ENCODE measurements around the gene PIGM. TPM values are rescaled to one million over a fixed set of nuclear protein-coding genes. Genes with fewer than 3 reads are reported as not detected.

Gene PIGM
- polyA plus RNA-seq, 1 experiment: 6.6 TPM

- Histone ChIP-seq H3K27ac (ENCODE audit: low read depth, low read length) (no peak overlapping the region), H3K9me3 (ENCODE audit: control insufficient read depth, insufficient read depth, low read length) (no peaks in the 10 kb centered on the region), H3K27me3 (ENCODE audit: control insufficient read depth, insufficient read depth, low read length) (peaks cover 23% of the 10 kb centered on the region), H3K4me3 (ENCODE audit: low read depth, low read length) (no peak overlapping the region)
- ChIA-PET CTCF (interaction anchor here (5.0 kb wide), 1 partner anchor 21 kb away, joined by 38 read pairs; no protein-coding TSS in a partner anchor), POLR2A (no interaction called here)
- no peak for DNase-seq (ENCODE audit: low read depth, low spot score)
- TF ChIP-seq, protein P1, sequence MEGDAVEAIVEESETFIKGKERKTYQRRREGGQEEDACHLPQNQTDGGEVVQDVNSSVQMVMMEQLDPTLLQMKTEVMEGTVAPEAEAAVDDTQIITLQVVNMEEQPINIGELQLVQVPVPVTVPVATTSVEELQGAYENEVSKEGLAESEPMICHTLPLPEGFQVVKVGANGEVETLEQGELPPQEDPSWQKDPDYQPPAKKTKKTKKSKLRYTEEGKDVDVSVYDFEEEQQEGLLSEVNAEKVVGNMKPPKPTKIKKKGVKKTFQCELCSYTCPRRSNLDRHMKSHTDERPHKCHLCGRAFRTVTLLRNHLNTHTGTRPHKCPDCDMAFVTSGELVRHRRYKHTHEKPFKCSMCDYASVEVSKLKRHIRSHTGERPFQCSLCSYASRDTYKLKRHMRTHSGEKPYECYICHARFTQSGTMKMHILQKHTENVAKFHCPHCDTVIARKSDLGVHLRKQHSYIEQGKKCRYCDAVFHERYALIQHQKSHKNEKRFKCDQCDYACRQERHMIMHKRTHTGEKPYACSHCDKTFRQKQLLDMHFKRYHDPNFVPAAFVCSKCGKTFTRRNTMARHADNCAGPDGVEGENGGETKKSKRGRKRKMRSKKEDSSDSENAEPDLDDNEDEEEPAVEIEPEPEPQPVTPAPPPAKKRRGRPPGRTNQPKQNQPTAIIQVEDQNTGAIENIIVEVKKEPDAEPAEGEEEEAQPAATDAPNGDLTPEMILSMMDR (IDR thresholded peaks at IDR 0.05; ENCODE audit: low read depth, low read length): no peak
These were observed 46.3 kb downstream of the PIGM start for GRCh38 chr1:159985473-159985872.

- CTCF ChIA-PET: interaction anchor here (5.0 kb wide), 1 partner anchor 23 kb away, joined by 38 read pairs; no protein-coding TSS in a partner anchor
- peaks cover 24% of the 10 kb centered on the region for H3K27me3 ChIP-seq (ENCODE audit: control insufficient read depth, insufficient read depth, low read length)
These were observed 48.1 kb downstream of the PIGM start for GRCh38 chr1:159983681-159984080.

GRCh38 chr1:159982280-159982679, 49.5 kb downstream of the PIGM start:
- Histone ChIP-seq H3K9me3 (ENCODE audit: control insufficient read depth, insufficient read depth, low read length) (no peaks in the 10 kb centered on the region), H3K4me3 (ENCODE audit: low read depth, low read length) (no peak overlapping the region), H3K27ac (ENCODE audit: low read depth, low read length) (no peak overlapping the region), H3K27me3 (ENCODE audit: control insufficient read depth, insufficient read depth, low read length) (peaks cover 25% of the 10 kb centered on the region)
- ChIA-PET POLR2A (no interaction called here), CTCF (interaction anchor here (5.0 kb wide), 1 partner anchor 24 kb away, joined by 38 read pairs; no protein-coding TSS in a partner anchor)
- TF ChIP-seq, protein P1 (IDR thresholded peaks at IDR 0.05; ENCODE audit: low read depth, low read length): no peak
- DNase-seq (ENCODE audit: low read depth, low spot score): no peak

More at GRCh38 chr1:159983681-159984080, 48.1 kb downstream of the PIGM start:
- POLR2A ChIA-PET: no interaction called here
- Histone ChIP-seq H3K27ac (ENCODE audit: low read depth, low read length) (no peak overlapping the region), H3K9me3 (ENCODE audit: control insufficient read depth, insufficient read depth, low read length) (no peaks in the 10 kb centered on the region), H3K4me3 (ENCODE audit: low read depth, low read length) (no peak overlapping the region)
- TF ChIP-seq, protein P1 (IDR thresholded peaks at IDR 0.05; ENCODE audit: low read depth, low read length): no peak
- DNase-seq (ENCODE audit: low read depth, low spot score): no peak

- ChIA-PET CTCF (interaction anchor here (5.0 kb wide), 1 partner anchor 25 kb away, joined by 38 read pairs; no protein-coding TSS in a partner anchor), POLR2A (no interaction called here)
- H3K9me3 ChIP-seq (ENCODE audit: control insufficient read depth, insufficient read depth, low read length): no peaks in the 10 kb centered on the region
- TF ChIP-seq, protein P1 (IDR thresholded peaks at IDR 0.05; ENCODE audit: low read depth, low read length): no peak
- H3K27ac ChIP-seq (ENCODE audit: low read depth, low read length): no peak overlapping the region
- DNase-seq (ENCODE audit: low read depth, low spot score): no peak
- no peak overlapping the region for H3K4me3 ChIP-seq (ENCODE audit: low read depth, low read length)
- peaks cover 26% of the 10 kb centered on the region for H3K27me3 ChIP-seq (ENCODE audit: control insufficient read depth, insufficient read depth, low read length)
These were observed 50.3 kb downstream of the PIGM start for GRCh38 chr1:159981351-159982055.

DNA sequence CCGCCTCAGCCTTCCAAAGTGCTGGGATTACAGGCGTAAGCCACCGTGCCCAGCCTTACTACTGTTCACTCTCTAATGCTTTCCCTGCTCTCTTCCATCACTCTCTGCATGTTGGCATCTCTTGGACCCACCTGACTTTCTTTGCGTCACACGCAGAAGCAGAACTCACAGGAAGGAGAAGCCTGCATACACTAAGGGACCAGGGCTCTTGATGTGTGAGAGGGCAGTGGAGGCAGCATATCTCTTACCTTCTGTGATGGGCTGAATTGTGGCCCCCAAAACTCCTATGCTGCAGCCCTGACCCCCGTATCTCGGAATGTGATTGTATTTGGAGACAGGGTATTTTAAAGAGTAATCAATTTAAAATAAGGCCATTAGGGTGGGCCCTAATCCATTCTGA, 51.0 kb downstream of the PIGM start:
- Histone ChIP-seq H3K9me3 (ENCODE audit: control insufficient read depth, insufficient read depth, low read length) (no peaks in the 10 kb centered on the region), H3K27me3 (ENCODE audit: control insufficient read depth, insufficient read depth, low read length) (peaks cover 27% of the 10 kb centered on the region), H3K4me3 (ENCODE audit: low read depth, low read length) (no peak overlapping the region), H3K27ac (ENCODE audit: low read depth, low read length) (no peak overlapping the region)
- DNase-seq (ENCODE audit: low read depth, low spot score): no peak
- CTCF ChIA-PET: interaction anchor here (5.0 kb wide), 1 partner anchor 26 kb away, joined by 38 read pairs; no protein-coding TSS in a partner anchor
- TF ChIP-seq, protein P1 (IDR thresholded peaks at IDR 0.05; ENCODE audit: low read depth, low read length): no peak
- POLR2A ChIA-PET: no interaction called here
